ENCODE measurements around the gene RAB11FIP5. TPM values are rescaled to one million over a fixed set of nuclear protein-coding genes. Genes with fewer than 3 reads are reported as not detected.

The RAB11FIP5 gene
- total RNA-seq, 1 experiment from 2014 or later = 12.9 TPM

DNA sequence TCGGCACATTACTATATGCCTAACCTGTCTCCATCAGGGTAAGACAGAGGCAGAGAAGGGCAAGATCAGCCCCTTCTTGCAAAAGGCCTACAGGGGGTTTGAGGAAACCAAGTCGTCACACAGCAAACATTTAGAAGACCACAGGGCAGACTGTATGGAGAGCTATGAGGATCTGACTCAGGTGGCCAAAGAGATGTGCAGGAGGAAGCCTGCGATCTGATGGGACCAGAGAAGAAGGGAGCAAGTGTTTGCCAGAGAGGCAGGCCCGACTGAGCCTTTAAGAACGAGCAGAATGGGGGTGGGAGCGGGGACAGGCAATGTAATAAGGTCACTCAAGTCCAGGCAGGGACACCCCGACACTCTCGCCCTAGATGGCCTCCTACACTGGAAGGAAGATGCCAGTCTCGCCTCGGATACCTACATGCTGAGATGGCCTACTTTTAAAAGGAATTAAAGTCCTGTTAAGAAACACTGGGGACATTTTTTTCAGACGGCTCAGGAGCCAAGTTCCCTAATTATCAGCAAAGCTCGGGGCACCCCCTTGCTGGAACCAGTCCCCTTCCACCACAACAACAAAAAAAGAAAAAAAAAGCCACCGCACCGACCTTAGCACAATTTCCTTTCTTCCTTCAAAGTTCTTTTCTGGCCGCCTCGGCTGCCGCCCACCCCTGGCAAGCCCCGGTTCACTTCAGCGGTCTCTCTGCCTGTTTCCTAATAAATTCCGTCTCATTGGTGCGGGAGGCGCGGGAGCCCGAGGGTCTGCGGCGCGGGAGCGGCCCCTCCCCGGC lies 42.7 kb downstream of the RAB11FIP5 start:
- ChIA-PET POLR2A (ENCODE audit: low non-redundant PET) (no interaction called here), CTCF (no interaction called here)
- H3K36me3 ChIP-seq (ENCODE audit: insufficient read depth, low read length, poor library complexity, severe bottlenecking) = no peaks in the 10 kb centered on the region
- peak overlapping the region; percentile 78 for H3K4me3 ChIP-seq (ENCODE audit: low read depth, low read length, poor library complexity, severe bottlenecking)
- intact Hi-C loops (cut with micrococcal nuclease; ENCODE audit: unreplicated experiment) = loop anchor here (2.0 kb wide), 1 partner anchor 77 kb away; no protein-coding TSS in a partner anchor
- TF ChIP-seq, protein P1, sequence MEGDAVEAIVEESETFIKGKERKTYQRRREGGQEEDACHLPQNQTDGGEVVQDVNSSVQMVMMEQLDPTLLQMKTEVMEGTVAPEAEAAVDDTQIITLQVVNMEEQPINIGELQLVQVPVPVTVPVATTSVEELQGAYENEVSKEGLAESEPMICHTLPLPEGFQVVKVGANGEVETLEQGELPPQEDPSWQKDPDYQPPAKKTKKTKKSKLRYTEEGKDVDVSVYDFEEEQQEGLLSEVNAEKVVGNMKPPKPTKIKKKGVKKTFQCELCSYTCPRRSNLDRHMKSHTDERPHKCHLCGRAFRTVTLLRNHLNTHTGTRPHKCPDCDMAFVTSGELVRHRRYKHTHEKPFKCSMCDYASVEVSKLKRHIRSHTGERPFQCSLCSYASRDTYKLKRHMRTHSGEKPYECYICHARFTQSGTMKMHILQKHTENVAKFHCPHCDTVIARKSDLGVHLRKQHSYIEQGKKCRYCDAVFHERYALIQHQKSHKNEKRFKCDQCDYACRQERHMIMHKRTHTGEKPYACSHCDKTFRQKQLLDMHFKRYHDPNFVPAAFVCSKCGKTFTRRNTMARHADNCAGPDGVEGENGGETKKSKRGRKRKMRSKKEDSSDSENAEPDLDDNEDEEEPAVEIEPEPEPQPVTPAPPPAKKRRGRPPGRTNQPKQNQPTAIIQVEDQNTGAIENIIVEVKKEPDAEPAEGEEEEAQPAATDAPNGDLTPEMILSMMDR (conservative IDR thresholded peaks at IDR 0.05; ENCODE audit: low read depth, low read length) = no peak
- no peak for TF ChIP-seq EZH2 (IDR thresholded peaks at IDR 0.05; ENCODE audit: borderline replicate concordance, low read depth, low read length, poor library complexity, severe bottlenecking)
- H3K9me3 ChIP-seq (ENCODE audit: low read depth, low read length, poor library complexity, severe bottlenecking) = no peaks in the 10 kb centered on the region
- peak overlapping the region; percentile 94 for H3K27ac ChIP-seq (ENCODE audit: low read depth, low read length, poor library complexity, severe bottlenecking)
- no peaks in the 10 kb centered on the region for H3K27me3 ChIP-seq (replicated peaks; ENCODE audit: insufficient read depth, low read depth, low read length, poor library complexity)
- BruUV-seq (replicated peaks) = TSS peak; percentile 50
- H3K4me1 ChIP-seq (ENCODE audit: insufficient read depth, low read length, poor library complexity, severe bottlenecking) = no peaks in the 10 kb centered on the region
- no peak for DNase-seq (ENCODE audit: low spot score)

DNA sequence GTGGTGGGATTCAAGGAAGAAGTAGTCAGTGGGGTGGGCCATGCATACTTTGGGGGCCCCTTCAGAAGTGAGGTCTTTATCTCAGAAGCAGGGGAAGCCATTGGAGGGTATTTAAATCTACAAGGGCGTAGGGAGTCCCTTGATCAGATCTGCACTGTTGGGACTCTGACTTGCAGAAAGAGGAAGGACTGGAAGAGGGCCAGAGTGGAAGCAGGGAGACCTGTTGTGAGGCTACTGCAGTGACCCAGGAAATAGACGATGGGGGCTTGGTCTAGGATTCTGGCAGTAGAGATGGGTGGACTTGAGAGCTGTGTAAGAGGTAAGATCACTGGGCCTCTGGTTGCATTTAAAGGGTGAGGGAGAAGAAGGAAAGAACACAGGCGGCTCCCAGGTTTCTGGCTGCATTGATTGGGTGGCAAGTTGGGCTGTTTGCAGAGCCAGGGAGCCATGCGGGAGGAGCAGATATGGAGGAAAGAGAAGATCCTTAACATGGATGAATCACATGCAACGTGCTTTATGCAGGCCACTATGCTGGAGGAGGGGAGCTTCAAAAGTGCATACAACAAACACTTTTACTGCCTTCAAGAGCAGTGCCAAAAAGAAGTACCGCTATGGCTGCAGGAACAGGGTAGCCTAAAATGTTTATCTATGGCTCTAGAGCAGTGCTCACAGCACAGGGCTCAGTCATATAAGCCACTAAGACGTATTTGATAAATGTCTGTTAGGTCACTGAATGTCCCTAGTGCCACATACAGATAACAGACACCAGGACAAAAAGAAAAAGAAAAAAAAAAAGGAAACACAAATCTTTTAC lies 43.5 kb downstream of the RAB11FIP5 start:
- intact Hi-C loops (cut with micrococcal nuclease; ENCODE audit: unreplicated experiment) = no loop called here
- POLR2A ChIA-PET (ENCODE audit: low non-redundant PET) = no interaction called here
- no peak for DNase-seq (ENCODE audit: low spot score)

DNA sequence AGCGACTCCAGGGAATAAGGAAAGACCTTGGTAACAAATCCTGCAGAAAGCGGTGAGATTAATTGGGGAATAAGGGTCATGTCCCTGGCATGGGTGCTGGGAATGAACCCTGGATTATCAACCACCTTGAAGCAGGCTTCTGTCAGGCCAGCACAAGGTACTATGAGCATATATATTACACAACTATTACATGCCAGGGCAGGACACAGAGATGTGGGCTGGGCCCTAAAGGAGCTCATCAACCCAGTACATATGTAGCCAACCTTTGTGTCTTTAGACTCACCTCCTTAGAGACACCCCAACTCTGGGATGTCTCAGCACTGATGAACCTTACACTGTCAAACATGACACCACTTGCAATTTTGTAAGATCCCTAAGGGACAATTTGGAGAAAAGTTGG lies 44.6 kb downstream of the RAB11FIP5 start:
- H3K4me1 ChIP-seq (ENCODE audit: insufficient read depth, low read length, poor library complexity, severe bottlenecking) = peaks cover 10% of the 10 kb centered on the region
- ChIA-PET POLR2A (ENCODE audit: low non-redundant PET) (no interaction called here), CTCF (no interaction called here)
- H3K36me3 ChIP-seq (ENCODE audit: insufficient read depth, low read length, poor library complexity, severe bottlenecking) = no peaks in the 10 kb centered on the region
- no peaks in the 10 kb centered on the region for H3K27me3 ChIP-seq (replicated peaks; ENCODE audit: insufficient read depth, low read depth, low read length, poor library complexity)
- DNase-seq (ENCODE audit: low spot score) = no peak
- TF ChIP-seq EZH2 (IDR thresholded peaks at IDR 0.05; ENCODE audit: borderline replicate concordance, low read depth, low read length, poor library complexity, severe bottlenecking) = no peak
- TF ChIP-seq, protein P1 (conservative IDR thresholded peaks at IDR 0.05; ENCODE audit: low read depth, low read length) = no peak
- H3K27ac ChIP-seq (ENCODE audit: low read depth, low read length, poor library complexity, severe bottlenecking) = no peak overlapping the region
- BruUV-seq (replicated peaks) = TSS peak; percentile 20
- H3K9me3 ChIP-seq (ENCODE audit: low read depth, low read length, poor library complexity, severe bottlenecking) = no peaks in the 10 kb centered on the region
- H3K4me3 ChIP-seq (ENCODE audit: low read depth, low read length, poor library complexity, severe bottlenecking) = no peak overlapping the region
- intact Hi-C loops (cut with micrococcal nuclease; ENCODE audit: unreplicated experiment) = no loop called here

More for the DNA sequence above, 43.5 kb downstream of the RAB11FIP5 start:
- H3K36me3 ChIP-seq (ENCODE audit: insufficient read depth, low read length, poor library complexity, severe bottlenecking) = no peaks in the 10 kb centered on the region
- H3K4me1 ChIP-seq (ENCODE audit: insufficient read depth, low read length, poor library complexity, severe bottlenecking) = peaks cover 2% of the 10 kb centered on the region
- no TSS peak for BruUV-seq (replicated peaks)
- no peak for TF ChIP-seq EZH2 (IDR thresholded peaks at IDR 0.05; ENCODE audit: borderline replicate concordance, low read depth, low read length, poor library complexity, severe bottlenecking)
- TF ChIP-seq, protein P1 (conservative IDR thresholded peaks at IDR 0.05; ENCODE audit: low read depth, low read length) = no peak
- no peaks in the 10 kb centered on the region for H3K27me3 ChIP-seq (replicated peaks; ENCODE audit: insufficient read depth, low read depth, low read length, poor library complexity)
- H3K9me3 ChIP-seq (ENCODE audit: low read depth, low read length, poor library complexity, severe bottlenecking) = no peaks in the 10 kb centered on the region
- H3K27ac ChIP-seq (ENCODE audit: low read depth, low read length, poor library complexity, severe bottlenecking) = no peak overlapping the region
- H3K4me3 ChIP-seq (ENCODE audit: low read depth, low read length, poor library complexity, severe bottlenecking) = peak overlapping the region; percentile 78
- CTCF ChIA-PET = no interaction called here
